Central memory CD8-positive, alpha-beta T cell (primary cell): ENCODE data around the gene TBC1D5.
"Not testable (repeated sequence)": the region's sequence is repeated elsewhere in the genome, so short reads cannot be mapped to it uniquely, and the experiment has no call there.

ENCODE experiments used
- ATAC-seq: fragments of 150-1000 bp; cut with Tn5 transposase; replicated peaks from 2 replicates; pipeline ENCODE4 v1.10.0; 2022; ENCODE audit warnings: mild to moderate bottlenecking, moderate FRiP score, moderate number of reproducible peaks; ENCODE audit not compliant: poor library complexity, severe bottlenecking; ENCODE audit errors: extremely low read depth
- DNase-seq, 2 donors: peaks; one replicate each; pipeline ENCODE4 v3.0.0; 2021; ENCODE audit warnings: low spot score in 2 of 2
- H3K27ac Mint-ChIP-seq: one replicate; pipeline ENCODE4 v1.8.0; 2022; ENCODE audit warnings: low read depth, mild to moderate bottlenecking, moderate library complexity, mixed read lengths
- H3K27me3 Mint-ChIP-seq: one replicate; pipeline ENCODE4 v1.8.0; 2022; ENCODE audit warnings: mixed read lengths
- H3K36me3 Mint-ChIP-seq: one replicate; pipeline ENCODE4 v1.8.0; 2022; ENCODE audit warnings: mild to moderate bottlenecking, moderate library complexity, mixed read lengths; ENCODE audit not compliant: insufficient read depth
- H3K4me1 Mint-ChIP-seq: one replicate; pipeline ENCODE4 v1.8.0; 2022; ENCODE audit warnings: mixed read lengths
- H3K4me3 Mint-ChIP-seq: one replicate; pipeline ENCODE4 v1.8.0; 2022; ENCODE audit warnings: mild to moderate bottlenecking, moderate library complexity, mixed read lengths
- H3K9me3 Mint-ChIP-seq: one replicate; pipeline ENCODE4 v1.8.0; 2022; ENCODE audit warnings: mixed read lengths

The TBC1D5 gene

GRCh38 chr3:17725844-17726243 is 16.6 kb downstream of the TBC1D5 start:
- peaks cover 12% of the 10 kb centered on the region for H3K36me3 Mint-ChIP-seq
- H3K27ac Mint-ChIP-seq, ATAC-seq, H3K9me3 Mint-ChIP-seq, H3K27me3 Mint-ChIP-seq, H3K4me3 Mint-ChIP-seq, DNase-seq: not testable (repeated sequence)
- peaks cover 16% of the 10 kb centered on the region for H3K4me1 Mint-ChIP-seq

GRCh38 chr3:17724948-17725347 is 17.5 kb downstream of the TBC1D5 start:
- no peak for DNase-seq
- Mint-ChIP-seq H3K36me3 (peaks cover 12% of the 10 kb centered on the region), H3K27ac (no peak overlapping the region), H3K9me3 (no peaks in the 10 kb centered on the region), H3K4me3 (no peak overlapping the region), H3K27me3 (no peaks in the 10 kb centered on the region), H3K4me1 (peaks cover 10% of the 10 kb centered on the region)
- ATAC-seq: no peak

- H3K9me3 Mint-ChIP-seq: no peaks in the 10 kb centered on the region
- DNase-seq: no peak
- no peak for ATAC-seq
- H3K4me1 Mint-ChIP-seq: peaks cover 7% of the 10 kb centered on the region
- no peaks in the 10 kb centered on the region for H3K27me3 Mint-ChIP-seq
- H3K36me3 Mint-ChIP-seq: peaks cover 6% of the 10 kb centered on the region
- H3K4me3 Mint-ChIP-seq: no peak overlapping the region
- no peak overlapping the region for H3K27ac Mint-ChIP-seq
Observed at GRCh38 chr3:17724122-17724521, 18.3 kb downstream of the TBC1D5 start.

- DNase-seq: no peak
- Mint-ChIP-seq H3K27ac (no peak overlapping the region), H3K27me3 (no peaks in the 10 kb centered on the region), H3K36me3 (peaks cover 4% of the 10 kb centered on the region), H3K4me1 (peaks cover 15% of the 10 kb centered on the region), H3K9me3 (peaks cover 13% of the 10 kb centered on the region), H3K4me3 (no peak overlapping the region)
- ATAC-seq: no peak
Observed at GRCh38 chr3:17717411-17717810, 25.0 kb downstream of the TBC1D5 start.

- peaks cover 21% of the 10 kb centered on the region for H3K4me1 Mint-ChIP-seq
- no peaks in the 10 kb centered on the region for H3K27me3 Mint-ChIP-seq
- peaks cover 13% of the 10 kb centered on the region for H3K9me3 Mint-ChIP-seq
- ATAC-seq (no peak), DNase-seq (no peak)
- no peak overlapping the region for H3K27ac Mint-ChIP-seq
- no peak overlapping the region for H3K4me3 Mint-ChIP-seq
- H3K36me3 Mint-ChIP-seq: peaks cover 4% of the 10 kb centered on the region
Observed at GRCh38 chr3:17714473-17714872, 28.0 kb downstream of the TBC1D5 start.

GRCh38 chr3:17709236-17709810 is 33.1 kb downstream of the TBC1D5 start:
- DNase-seq: no peak
- peaks cover 3% of the 10 kb centered on the region for H3K36me3 Mint-ChIP-seq
- no peak overlapping the region for H3K4me3 Mint-ChIP-seq
- ATAC-seq: no peak
- peaks cover 8% of the 10 kb centered on the region for H3K9me3 Mint-ChIP-seq
- no peaks in the 10 kb centered on the region for H3K27me3 Mint-ChIP-seq
- no peak overlapping the region for H3K27ac Mint-ChIP-seq
- peaks cover 31% of the 10 kb centered on the region for H3K4me1 Mint-ChIP-seq

GRCh38 chr3:17707813-17708543 is 34.5 kb downstream of the TBC1D5 start:
- Mint-ChIP-seq H3K4me3 (no peak overlapping the region), H3K36me3 (peaks cover 3% of the 10 kb centered on the region), H3K27ac (peak overlapping the region; percentile 2), H3K27me3 (no peaks in the 10 kb centered on the region), H3K9me3 (no peaks in the 10 kb centered on the region), H3K4me1 (peaks cover 22% of the 10 kb centered on the region)
- no peak for ATAC-seq
- DNase-seq: no peak

GRCh38 chr3:17705991-17706390 is 36.4 kb downstream of the TBC1D5 start:
- not testable (repeated sequence) for H3K27me3 Mint-ChIP-seq, ATAC-seq, H3K27ac Mint-ChIP-seq, H3K36me3 Mint-ChIP-seq, DNase-seq, H3K9me3 Mint-ChIP-seq, H3K4me3 Mint-ChIP-seq
- peaks cover 17% of the 10 kb centered on the region for H3K4me1 Mint-ChIP-seq

- H3K36me3 Mint-ChIP-seq, DNase-seq, H3K27ac Mint-ChIP-seq, H3K9me3 Mint-ChIP-seq, H3K27me3 Mint-ChIP-seq, ATAC-seq, H3K4me3 Mint-ChIP-seq: not testable (repeated sequence)
- peaks cover 35% of the 10 kb centered on the region for H3K4me1 Mint-ChIP-seq
Observed at GRCh38 chr3:17699815-17700214, 42.6 kb downstream of the TBC1D5 start.

- Mint-ChIP-seq H3K4me1 (peaks cover 50% of the 10 kb centered on the region), H3K27ac (peak overlapping the region; percentile 57)
- not testable (repeated sequence) for H3K27me3 Mint-ChIP-seq, H3K9me3 Mint-ChIP-seq, H3K36me3 Mint-ChIP-seq, H3K4me3 Mint-ChIP-seq, ATAC-seq, DNase-seq
Observed at GRCh38 chr3:17695665-17696064, 46.8 kb downstream of the TBC1D5 start.

- H3K27me3 Mint-ChIP-seq, H3K27ac Mint-ChIP-seq, DNase-seq, H3K4me3 Mint-ChIP-seq, ATAC-seq, H3K9me3 Mint-ChIP-seq, H3K36me3 Mint-ChIP-seq: not testable (repeated sequence)
- peaks cover 49% of the 10 kb centered on the region for H3K4me1 Mint-ChIP-seq
Observed at GRCh38 chr3:17693670-17693999, 48.8 kb downstream of the TBC1D5 start.

- not testable (repeated sequence) for H3K9me3 Mint-ChIP-seq, H3K4me3 Mint-ChIP-seq, H3K27me3 Mint-ChIP-seq, H3K27ac Mint-ChIP-seq, H3K36me3 Mint-ChIP-seq, DNase-seq, ATAC-seq
- peaks cover 49% of the 10 kb centered on the region for H3K4me1 Mint-ChIP-seq
Observed at GRCh38 chr3:17692846-17693669, 49.4 kb downstream of the TBC1D5 start.

- H3K4me1 Mint-ChIP-seq: peaks cover 18% of the 10 kb centered on the region
- no peaks in the 10 kb centered on the region for H3K36me3 Mint-ChIP-seq
- H3K27me3 Mint-ChIP-seq: no peaks in the 10 kb centered on the region
- H3K9me3 Mint-ChIP-seq: no peaks in the 10 kb centered on the region
- no peak overlapping the region for H3K27ac Mint-ChIP-seq
- no peak overlapping the region for H3K4me3 Mint-ChIP-seq
- ATAC-seq (no peak), DNase-seq (no peak)
Observed at GRCh38 chr3:17687566-17687965, 54.9 kb downstream of the TBC1D5 start.
